Endometrium (tissue), 2 donors: ENCODE measurements around the gene C1orf141.
"Not testable (repeated sequence)": the region's sequence is repeated elsewhere in the genome, so short reads cannot be mapped to it uniquely, and the experiment has no call there.

ENCODE experiments used
- FAIRE-seq: peaks from 2 replicates; lab custom pipeline; 2012; peaks lifted over from hg19 to GRCh38; lab: Jason Lieb, UNC
- donor health status: control.
- donor health status: control.

C1orf141 gene

DNA sequence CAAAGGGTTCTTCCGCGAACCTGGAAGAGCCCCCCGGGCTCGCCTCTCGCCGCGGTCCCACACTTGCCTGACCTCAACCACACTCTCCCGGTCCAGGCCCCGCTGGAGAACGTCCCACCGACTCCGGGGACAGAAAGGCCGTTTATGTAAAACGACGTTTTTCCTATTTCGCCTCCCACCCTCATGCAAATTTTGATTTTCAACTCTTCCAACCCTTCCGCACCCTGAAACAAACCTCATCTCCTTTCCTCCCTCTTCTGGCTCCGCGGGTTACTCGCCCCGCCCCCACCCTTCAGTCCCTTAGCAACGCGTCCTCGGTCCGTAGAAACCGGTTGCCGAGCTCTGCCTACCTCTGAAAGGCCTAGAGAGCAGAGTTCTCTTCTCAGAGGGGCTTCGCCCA is at the start of gene C1orf141:
Gene C1orf141, minus strand, starts transcription at position 276 of the 400 bp plus-strand sequence. CDS start 7,730 bp downstream, outside the sequence.
- no peak for FAIRE-seq

DNA sequence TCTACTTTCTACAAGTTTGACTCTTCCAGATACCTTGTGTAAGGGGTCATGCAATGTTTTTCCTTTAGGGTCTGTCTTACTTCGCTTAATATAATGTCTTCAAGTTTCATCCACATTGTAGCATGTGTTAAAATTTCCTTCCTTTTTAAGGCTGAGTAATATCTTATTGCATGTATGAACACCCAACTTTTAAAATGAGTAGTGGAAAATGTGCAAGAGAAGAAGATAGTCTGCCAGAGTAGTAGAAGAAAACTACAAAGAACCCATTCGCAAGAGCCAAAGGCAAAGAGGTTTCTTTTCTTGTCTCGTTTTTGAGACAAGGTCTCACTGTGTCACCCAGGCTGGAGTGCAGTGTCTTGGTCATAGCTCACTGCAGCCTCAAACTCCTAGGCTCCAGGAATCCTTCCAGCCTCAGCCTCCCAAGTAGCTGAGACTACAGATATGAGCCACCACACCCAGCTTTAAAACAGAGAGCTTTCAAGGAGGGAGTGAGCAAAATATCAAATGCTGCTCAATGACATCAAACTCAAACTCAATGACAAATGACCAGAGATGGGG is 40.8 kb upstream of the C1orf141 start:
- no peak for FAIRE-seq

DNA sequence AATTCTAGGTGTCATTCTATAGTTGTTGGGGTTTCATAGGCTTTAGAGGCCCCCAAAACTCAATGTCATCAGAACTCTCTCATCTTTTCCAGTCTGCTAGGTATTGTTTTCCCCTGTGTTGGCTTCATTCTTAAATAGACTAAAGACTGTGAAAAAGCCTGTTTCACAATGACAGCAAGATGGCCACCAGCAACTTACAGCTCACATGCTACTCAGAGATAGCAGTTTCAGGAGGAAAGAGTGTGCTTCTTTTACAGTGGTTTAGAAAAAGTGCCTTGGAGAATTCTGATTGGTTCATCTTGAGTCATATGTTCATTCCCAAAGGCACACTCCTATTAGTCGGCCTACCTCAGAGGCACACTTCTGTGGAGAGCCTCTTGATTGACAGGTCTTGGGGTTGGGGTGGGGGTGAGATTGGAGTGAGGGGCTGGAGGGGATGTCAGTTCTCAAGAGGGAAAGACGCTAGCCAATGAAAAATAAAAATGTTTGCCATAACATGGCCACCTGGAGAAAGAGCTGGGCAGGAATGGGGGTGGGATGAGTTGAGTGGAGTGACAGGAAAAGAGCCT is 40.0 kb upstream of the C1orf141 start:
- no peak for FAIRE-seq

DNA sequence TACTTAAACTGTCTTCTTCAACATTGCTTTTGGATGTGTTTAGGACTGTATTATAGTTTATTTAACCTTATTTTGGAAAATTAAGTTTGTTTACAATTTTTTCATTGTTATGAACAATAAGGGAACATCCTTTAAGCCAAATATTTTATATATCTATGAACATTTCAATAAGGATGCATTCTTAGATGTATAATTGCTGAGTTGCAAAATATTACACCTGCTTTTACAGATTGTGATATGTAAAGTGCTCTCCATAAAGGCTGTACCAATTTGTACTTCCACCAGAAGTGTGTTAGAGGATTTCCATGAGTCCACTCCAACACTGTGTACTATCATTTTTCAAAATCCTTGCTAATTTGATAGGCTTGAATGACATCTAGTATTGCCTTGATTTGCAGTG is 39.2 kb upstream of the C1orf141 start:
- no peak for FAIRE-seq

DNA sequence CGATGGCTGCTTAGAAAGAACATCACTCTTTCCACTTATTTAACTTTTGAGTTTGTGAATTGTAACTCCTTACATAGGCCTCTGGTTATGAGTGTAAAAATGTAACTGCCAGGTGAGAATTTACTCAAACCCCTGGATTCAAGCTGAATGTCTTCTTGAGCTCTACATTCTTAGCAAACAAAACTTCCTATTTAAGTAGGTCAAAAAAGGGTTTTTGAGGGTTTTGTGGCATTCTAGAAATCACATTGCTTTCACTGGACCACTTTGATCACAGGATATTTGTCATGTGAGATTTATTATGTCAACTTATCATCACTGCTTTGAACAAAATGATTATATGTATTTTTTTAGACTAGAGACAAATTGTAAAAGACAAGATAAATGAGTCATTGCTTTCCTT is 37.2 kb upstream of the C1orf141 start:
- FAIRE-seq: no peak

DNA sequence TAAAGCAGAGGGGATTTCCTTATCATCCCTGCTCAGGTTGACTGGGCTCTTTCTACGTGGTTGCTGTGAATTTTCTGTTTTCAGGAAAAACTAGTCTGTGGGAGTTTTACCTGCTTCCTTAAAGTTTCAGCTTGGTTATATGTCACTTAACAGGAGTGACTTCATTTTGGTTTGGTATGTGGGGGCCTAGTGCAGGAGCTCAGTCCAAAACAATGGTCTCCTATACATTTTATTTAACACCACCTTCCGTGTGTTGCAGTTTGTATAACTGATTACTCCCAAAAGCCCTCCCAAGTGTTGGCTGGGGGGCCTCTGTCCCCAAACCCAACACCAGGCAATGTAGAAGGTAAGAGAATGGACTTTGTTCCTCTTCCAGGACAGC is 36.8 kb upstream of the C1orf141 start:
- no peak for FAIRE-seq

DNA sequence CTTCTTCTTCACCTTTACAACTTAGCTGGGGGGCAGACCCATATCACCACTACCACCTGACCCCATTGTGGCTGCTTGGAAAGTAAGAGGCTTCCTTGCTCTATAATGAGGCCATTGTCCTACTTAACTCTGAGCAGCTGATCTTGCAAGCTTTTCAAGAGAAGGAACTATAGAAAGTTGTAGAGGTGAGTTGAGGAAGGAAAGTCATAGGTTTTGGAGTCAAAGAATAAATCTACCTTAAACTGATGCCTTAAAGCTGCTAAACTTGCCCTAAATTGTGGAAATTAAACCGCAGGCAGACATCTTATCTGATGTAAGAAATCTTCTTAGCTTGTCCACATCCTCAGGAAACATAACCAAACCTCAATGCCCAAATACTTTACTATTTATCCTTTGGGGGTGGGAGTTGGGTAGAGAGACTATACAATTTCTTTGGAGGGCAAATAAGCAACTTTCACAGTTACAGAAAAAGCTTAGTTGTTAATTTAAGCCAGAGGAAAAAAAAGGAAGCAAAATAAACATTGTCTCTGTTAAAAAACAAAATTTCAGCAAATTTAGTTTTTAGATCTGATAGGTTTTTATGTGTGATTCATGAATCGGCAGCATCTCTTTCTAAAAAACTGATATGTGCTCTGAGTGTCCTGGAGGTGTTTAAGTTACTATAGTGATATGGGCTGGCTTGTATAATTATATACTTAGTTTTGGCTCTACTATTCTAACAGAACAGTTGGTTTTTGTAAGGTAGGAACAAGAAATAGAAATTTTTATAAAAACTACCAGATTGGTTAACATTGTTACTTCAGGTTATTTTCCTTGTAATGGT is 36.2 kb upstream of the C1orf141 start:
- FAIRE-seq: no peak

DNA sequence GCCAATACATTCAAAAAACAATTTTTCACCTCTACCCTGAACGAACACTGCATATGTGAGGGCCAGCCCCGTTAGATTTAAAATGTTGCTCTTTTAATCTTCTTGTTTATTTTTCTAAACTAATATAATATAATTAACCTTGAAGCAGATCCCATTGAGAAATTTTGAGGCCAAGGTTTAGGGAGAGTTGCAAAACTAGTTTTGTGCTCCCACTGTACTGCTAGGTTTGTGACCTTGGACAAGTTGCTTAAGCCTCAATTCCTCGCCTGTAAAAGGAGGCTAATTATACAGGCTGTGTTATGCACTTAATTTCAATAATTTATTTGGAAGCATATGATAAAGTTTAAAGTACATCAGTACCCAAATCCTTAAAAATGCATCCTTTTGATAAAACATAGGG is 35.2 kb upstream of the C1orf141 start:
- no peak for FAIRE-seq

DNA sequence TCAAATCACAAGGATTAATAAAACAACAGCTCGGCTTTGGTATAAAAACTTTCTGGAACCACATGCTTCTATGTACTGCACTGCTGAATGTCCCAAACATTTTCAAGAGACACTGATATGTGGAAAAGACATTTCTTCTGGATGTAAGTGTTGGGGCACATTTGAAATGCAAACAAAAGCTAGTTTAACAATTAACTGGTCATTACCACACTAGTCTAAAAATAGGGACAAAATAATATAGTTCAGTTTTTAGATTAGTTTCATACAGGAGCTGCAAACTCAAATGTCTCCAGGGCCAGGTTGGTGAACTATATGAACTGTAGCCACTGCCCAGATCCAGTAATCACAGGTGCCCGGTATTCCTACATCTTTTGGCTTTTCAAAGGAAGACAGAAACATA is 34.7 kb upstream of the C1orf141 start:
- FAIRE-seq: no peak

DNA sequence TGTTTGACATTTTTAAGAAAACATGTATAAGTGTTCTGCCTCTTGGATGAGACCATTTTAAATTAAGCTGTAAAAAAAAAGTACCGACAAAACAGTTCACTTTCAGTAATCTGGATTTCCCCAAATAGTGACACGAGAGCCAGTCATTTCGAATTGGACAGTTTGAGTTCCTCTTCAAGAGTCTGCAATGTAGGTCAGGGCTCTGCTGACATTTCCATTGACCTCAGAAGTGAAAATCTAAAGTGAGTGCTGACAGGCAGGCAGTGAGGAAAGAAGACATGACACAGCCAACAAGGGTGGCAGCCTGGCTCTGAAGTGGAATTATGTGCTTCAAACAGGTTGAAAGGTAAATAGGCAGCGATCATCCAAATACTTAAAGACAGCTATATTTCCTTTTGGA is 31.4 kb upstream of the C1orf141 start, which contains the start of gene IL23R:
Gene IL23R, plus strand, starts transcription at position 259 of the 400 bp plus-strand sequence. CDS start 1,667 bp downstream, outside the sequence.
- FAIRE-seq: no peak

DNA sequence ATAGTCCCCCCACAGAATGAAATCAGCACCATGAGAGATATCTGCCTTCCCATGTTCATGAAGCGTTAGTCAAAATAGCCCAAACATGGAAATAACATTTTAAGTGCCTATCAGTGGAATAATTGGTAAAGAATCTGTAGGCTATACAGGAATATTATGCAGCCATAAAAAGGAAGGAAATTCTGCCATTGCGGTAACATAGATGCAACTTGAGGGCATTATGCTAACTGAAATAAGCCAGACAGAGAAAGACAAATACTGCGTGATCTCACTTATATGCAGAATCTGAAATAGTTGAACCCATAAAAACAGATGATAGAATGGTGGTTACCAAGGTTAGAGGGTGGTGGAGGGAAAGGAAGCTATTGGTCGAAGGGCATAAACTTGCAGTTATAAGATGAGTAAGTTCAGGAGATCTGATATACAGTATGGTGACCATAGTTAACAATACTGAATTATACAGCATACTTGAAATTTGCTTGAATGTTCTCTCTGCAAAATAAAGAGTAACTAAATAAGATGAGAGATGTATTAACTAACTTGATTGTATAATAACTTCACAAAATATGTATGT is 30.8 kb upstream of the C1orf141 start:
- no peak for FAIRE-seq

DNA sequence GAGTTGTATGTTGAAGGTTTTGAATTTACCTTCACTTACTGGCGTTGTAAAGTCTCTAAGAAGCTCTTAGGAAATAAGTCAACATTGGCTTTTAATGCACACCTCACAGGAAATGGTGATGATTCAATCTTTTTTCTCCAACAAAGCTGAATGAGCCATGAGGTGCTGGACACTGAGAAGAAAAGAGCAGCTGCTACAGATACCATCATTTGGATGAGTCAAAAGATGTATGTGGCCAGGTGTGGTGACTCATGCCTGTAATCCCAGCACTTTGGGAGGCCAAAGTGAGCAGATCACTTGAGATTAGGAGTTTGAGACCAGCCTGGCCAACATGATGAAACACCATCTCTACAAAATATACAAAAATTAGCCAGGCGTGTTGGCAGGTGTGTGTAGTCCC is 28.2 kb upstream of the C1orf141 start:
- no peak for FAIRE-seq

DNA sequence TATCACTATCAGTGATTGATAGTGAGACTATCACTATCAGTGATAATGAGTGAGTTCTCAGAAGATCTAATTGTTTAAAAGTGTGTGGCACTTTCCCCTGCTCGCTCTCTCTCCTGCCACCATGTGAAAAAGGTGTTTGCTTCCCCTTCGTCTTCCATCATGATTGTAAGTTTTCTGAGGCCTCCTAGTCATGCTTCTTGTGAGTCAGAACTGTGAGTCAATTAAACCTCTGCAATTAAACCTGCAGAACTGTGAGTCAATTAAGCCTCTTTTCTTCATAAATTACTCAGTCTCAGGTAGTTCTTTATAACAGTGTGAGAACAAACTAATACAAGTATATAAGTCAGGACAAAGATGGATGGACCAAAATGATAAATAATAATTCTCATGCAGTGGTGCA is 24.5 kb upstream of the C1orf141 start:
- FAIRE-seq: no peak

DNA sequence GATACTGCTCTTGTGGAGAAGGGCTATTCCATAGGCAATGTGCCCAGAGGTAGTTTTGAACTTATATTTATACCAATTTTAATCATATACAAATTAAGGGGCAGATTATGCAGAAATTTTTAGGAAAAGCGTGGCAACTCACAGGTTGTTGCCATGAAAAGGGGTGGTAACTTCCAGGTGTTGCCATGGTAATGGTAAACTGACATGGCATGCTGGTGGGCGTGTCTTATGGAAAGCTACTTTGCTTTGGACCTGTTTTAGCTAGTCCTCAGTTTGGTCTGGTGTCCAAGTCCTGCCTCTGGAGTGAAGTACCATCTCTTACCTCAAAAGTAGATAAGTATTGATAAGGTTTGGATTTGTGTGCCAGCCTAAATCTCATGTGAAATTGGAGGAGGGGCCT is 23.6 kb upstream of the C1orf141 start:
- no peak for FAIRE-seq

DNA sequence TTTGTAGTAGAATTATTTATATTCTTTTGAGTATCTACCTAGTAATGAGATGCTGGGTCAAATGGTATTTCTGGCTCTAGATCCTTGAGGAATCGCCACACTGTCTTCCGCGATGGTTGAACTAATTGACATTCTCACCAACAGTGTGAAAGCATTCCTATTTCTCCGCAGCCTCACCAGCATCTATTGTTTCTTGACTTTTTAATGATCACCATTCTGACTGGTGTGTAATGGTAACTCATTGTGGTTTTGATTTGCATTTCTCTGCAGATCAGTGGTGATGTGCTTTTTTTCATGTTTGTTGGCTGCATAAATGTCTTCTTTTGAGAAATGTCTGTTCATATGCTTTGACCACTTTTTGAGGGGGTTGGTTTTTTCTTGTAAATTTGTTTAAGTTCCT is 16.2 kb upstream of the C1orf141 start:
- no peak for FAIRE-seq

DNA sequence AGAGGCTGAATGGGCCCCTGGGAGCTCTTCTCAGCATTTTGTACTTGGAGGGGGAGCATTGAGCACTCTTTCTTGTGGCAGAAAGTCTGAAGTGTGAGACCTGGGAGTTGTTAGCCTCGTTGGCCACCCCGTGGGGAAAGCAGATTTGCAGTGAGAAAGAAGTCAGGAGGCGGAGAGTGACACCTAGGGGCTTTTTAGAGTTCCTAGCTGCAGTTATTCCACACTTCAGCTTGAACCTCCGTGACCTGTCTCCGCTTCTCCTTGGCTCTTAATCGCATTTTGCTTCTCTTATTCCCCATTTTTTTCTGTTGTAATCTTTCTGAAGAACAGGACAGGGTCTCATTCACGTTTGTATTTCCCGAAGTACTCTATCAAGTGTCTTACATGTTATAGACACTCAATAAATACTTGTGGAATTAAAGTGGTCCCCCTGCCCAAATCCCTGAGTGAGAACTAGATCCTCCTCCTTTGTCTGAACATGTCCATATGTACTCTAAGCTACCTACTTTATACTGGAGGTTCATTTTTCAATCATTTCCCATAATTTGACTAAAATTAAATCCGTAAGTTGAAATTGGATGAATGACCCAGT is 14.5 kb upstream of the C1orf141 start:
- no peak for FAIRE-seq

DNA sequence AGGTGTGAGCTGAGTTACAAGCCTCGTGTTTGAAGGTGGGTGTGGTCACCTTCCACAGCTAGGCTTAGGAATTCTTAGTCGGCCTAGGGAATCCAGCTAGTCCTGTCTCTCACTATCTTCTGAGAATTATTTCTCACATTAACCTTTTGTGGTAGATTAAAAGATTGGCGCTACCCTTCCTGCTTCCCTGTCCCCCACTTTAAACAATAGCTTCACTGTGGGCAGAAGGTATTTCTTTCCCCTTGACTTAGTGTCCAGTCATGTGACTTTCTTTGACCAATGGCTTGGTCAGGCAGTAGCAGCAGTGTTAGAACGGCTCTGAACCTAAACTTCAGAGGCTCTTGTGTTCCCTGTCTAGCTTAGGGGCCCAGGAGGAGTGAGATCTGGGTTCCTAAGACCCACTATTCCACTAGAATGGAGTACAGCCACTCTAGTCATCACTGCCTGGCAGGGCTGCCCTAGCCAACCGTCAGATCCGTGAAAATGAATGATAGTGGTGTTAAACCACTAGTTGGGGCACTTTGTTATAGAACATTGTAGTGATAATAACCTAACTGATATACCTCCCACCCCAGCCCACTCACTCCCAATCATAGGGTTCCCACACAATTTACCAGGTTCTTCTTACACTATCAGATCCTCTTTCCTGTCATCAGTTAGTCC is 13.9 kb upstream of the C1orf141 start:
- no peak for FAIRE-seq

DNA sequence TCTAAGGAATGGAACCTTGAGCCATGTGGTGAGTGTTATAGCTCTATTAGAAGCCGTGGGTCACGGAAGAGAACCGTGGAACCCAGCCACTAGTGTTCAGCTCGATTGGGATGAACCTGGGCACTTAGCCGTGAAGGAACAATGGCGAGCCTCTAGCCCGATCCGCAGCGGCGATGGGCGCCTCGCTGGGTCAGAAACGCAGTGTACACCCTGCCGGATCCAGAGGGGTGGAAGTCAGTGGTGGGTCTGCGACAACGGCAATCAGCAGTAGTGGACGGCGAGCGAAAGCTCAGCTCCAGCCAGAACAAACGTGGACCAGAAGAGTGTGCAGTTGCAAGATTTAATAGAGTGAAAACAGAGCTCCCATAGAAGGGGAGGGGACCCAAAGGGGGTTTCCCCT is 13.2 kb upstream of the C1orf141 start:
- FAIRE-seq: not testable (repeated sequence)

DNA sequence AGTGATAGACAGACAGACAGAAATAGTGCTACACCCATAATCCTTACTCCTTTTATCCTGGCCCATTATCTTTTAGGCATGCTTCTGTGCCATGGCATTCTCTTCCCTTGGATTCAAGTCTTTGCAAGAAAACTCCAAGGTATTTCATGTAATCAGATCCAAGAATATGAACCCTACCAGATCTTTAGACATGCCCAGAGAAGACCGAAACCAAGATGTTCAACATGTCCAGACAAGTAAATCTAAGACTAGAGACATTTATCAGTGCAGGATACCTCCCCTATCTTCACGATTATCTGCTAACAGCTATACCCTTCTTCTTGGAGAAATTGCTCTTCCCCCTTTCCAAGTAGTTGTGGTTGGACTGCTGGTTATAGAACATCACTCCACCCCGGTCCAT is 11.8 kb upstream of the C1orf141 start:
- no peak for FAIRE-seq

DNA sequence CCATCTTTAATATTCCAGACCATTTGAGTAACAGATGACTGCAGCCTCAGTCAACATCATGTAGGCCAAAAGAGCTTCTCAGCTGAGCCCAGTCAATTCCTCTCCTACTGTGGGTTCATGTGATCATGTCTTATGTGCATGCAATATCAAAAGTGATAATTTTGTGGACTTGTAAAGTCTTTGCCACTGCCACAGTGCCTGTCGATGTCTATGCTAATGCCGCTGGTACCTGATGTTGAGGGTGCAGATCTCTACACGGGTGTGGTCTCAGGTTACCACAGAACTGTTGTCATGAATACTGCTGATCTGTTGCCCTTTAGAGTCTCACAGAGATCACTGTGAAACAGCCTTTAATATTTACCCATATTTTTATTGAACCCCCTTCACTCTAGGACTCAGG is 11.3 kb upstream of the C1orf141 start:
- FAIRE-seq: no peak

DNA sequence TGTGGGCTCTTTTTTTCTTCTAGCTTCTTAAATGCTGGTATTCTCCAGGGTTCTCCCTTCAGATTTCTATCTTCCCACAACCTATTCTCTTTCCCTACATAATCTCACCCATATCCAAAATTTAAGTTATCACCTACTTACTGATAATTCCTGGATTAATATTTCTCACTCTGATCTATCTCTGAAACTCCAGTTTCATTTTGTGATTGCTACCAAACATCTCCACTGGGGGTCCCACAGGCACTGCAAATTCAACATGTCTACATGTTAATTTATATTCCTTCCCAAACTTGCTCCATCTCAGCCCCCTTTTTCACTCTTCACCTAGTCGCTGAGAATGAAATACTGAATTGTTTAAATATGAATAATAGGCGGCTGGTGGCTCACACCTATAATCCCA is 9.9 kb upstream of the C1orf141 start:
- FAIRE-seq: no peak

DNA sequence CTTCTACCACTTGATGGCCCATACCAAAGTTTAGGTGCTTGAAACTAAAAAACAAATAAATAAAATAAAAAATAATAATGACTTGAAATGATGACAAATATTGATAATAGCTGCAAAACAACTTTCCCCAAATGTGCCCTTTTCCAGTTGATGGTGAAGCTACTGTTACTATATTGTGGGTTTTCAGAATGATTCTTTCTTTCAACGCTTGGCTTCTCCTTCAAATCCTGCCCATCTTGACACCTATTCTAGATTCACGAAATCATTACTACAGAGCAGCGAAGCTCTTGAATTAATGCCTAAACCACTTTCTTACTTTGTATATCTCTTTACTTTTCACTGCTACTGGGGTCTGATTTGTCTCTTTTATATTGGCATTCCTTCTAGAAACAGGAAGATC is 9.2 kb upstream of the C1orf141 start:
- no peak for FAIRE-seq
